ENCODE data around the gene TMX2. TPM values are rescaled to one million over a fixed set of nuclear protein-coding genes. Genes with fewer than 3 reads are reported as not detected.
A peak's percentile ranks its signal among the peaks of the same experiment; 100 is the strongest.

TMX2 gene
- total RNA-seq, 4 donors from 2014 or later: 85.3 to 127 (median 92.4) TPM

DNA sequence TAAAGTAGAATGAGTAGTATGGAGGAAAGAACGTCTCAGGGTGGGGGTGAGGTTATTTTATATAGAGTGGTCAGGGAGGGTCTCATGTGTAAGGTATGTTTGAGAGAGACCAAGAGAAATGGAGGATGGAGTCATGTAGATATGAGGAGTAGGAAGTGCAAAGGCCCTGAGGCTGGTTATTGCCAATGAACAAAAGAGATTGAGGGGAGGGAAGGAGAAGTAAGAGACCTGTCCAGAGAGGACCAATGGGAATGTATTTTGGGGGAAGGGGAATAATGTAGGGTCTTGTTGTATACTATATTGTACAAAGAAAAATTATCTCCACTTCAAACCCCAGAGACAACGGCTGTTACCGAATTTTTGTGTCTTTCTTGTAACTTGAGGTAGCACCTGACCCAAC lies 59.0 kb downstream of the TMX2 start:
- no peak overlapping the region for H3K4me3 ChIP-seq (replicated peaks in 1 of 3)
- H3K4me1 ChIP-seq: peaks cover 80% of the 10 kb centered on the region in 2 donors
- no peak for DNase-seq
- TF ChIP-seq, protein P1, sequence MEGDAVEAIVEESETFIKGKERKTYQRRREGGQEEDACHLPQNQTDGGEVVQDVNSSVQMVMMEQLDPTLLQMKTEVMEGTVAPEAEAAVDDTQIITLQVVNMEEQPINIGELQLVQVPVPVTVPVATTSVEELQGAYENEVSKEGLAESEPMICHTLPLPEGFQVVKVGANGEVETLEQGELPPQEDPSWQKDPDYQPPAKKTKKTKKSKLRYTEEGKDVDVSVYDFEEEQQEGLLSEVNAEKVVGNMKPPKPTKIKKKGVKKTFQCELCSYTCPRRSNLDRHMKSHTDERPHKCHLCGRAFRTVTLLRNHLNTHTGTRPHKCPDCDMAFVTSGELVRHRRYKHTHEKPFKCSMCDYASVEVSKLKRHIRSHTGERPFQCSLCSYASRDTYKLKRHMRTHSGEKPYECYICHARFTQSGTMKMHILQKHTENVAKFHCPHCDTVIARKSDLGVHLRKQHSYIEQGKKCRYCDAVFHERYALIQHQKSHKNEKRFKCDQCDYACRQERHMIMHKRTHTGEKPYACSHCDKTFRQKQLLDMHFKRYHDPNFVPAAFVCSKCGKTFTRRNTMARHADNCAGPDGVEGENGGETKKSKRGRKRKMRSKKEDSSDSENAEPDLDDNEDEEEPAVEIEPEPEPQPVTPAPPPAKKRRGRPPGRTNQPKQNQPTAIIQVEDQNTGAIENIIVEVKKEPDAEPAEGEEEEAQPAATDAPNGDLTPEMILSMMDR (IDR thresholded peaks at IDR 0.05): no peak
- TF ChIP-seq POLR2A (IDR thresholded peaks at IDR 0.05): no peak
- peak overlapping the region; percentile 7 to 99 (median 97) for H3K27ac ChIP-seq
- no peaks in the 10 kb centered on the region for H3K27me3 ChIP-seq
- H3K9me3 ChIP-seq: no peaks in the 10 kb centered on the region
- no peaks in the 10 kb centered on the region for H3K36me3 ChIP-seq
- WGBS, 2 donors: 92 to 94% methylated on average over 3 of the region's 3 CpGs
- intact Hi-C loops (cut with DNase I): no loop called here

DNA sequence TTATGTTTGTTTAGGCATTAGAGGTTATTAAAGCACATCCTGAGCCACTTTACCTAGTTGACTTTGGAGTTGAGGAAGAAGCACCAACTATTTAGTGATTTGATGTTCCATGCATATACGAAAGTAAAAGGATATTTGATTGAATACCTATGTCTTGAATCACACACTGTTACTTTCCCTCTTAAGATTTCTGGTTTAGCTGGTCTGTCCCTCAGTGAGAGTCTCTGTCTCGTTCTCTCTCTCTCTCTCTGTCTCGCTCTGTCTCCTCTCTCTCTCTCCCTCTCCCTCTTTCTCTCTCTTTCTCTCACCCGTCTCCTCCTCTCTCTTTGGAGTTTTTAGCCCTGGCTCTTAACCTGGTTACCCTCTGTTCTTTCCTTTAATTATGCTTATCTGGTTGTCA lies 60.2 kb downstream of the TMX2 start:
- Histone ChIP-seq H3K27ac (peak overlapping the region; percentile 97 to 99 (median 99)), H3K36me3 (no peaks in the 10 kb centered on the region), H3K4me3 (replicated peaks in 1 of 3) (no peak overlapping the region), H3K4me1 (peaks cover 86 to 88% of the 10 kb centered on the region in 2 donors), H3K27me3 (no peaks in the 10 kb centered on the region), H3K9me3 (no peaks in the 10 kb centered on the region)
- WGBS, 2 donors: 37 to 46% methylated on average over 4 of the region's 4 CpGs
- DNase-seq: no peak
- intact Hi-C loops (cut with DNase I): no loop called here
- no peak for TF ChIP-seq POLR2A (IDR thresholded peaks at IDR 0.05)
- TF ChIP-seq, protein P1 (IDR thresholded peaks at IDR 0.05): peak in 2 of 6 experiments; percentile 8 to 23

DNA sequence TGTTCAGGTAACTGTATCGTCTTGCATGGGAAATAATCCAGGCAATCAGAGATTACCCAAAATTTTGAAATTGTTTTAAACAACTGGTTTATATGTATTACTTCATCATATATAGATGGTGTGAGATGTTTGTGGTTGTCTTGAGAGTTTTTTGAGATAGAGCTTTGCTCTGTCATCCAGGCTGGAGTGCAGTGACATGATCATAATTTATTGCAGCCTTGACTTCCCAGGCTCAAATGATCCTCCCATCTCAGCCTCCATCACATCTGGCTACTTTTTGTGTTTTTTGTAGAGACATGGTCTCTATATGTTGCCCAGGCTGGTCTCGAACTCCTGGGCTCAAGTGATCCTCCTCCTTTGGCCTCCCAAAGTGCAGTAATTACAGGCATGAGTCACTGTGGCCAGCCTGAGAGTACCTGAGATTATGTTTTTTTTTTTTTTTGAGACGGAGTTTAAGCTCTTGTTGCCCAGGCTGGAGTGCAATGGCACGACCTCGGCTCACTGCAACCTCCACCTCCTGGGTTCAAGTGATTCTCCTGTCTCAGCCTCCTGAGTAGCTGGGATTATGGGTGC lies 60.7 kb downstream of the TMX2 start:
- Histone ChIP-seq H3K36me3 (no peaks in the 10 kb centered on the region), H3K27ac (peak overlapping the region; percentile 97 to 99 (median 99)), H3K4me3 (replicated peaks in 1 of 3) (no peak overlapping the region), H3K9me3 (no peaks in the 10 kb centered on the region), H3K4me1 (peaks cover 91 to 94% of the 10 kb centered on the region in 2 donors), H3K27me3 (no peaks in the 10 kb centered on the region)
- WGBS, 2 donors: 69 to 79% methylated on average over 5 of the region's 5 CpGs
- DNase-seq: no peak
- no peak for TF ChIP-seq POLR2A (IDR thresholded peaks at IDR 0.05)
- TF ChIP-seq, protein P1 (IDR thresholded peaks at IDR 0.05): no peak
- intact Hi-C loops (cut with DNase I): no loop called here

DNA sequence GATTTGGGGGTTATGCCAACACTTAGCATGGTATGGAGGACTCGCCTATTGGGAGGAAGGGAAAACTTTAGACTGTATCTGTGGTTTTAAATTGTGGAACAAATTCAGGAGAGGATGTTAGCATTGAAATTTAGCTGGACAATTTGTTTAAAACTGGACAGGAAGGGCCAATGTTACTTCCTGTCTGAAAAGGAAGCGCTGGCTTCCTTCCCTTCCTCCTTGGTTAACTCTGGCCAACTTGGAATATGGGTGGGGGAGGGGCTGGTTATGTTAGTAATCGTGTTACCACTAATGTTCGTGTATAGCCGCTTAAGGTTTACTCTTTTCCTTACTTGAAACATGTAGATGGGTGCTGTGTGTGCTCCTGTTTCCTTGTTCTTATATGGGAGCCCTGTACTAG lies 63.1 kb downstream of the TMX2 start:
- H3K9me3 ChIP-seq: no peaks in the 10 kb centered on the region
- DNase-seq: no peak
- H3K4me3 ChIP-seq (replicated peaks in 1 of 3): peak overlapping the region in 1 of 3 donors; percentile 16
- TF ChIP-seq, protein P1 (IDR thresholded peaks at IDR 0.05): no peak
- no peak for TF ChIP-seq POLR2A (IDR thresholded peaks at IDR 0.05)
- H3K27me3 ChIP-seq: no peaks in the 10 kb centered on the region
- WGBS, 2 donors: 28 to 31% methylated on average over 5 of the region's 5 CpGs
- intact Hi-C loops (cut with DNase I): no loop called here
- no peaks in the 10 kb centered on the region for H3K36me3 ChIP-seq
- H3K27ac ChIP-seq: peak overlapping the region; percentile 97 to 99 (median 99)
- H3K4me1 ChIP-seq: peaks cover 96 to 99% of the 10 kb centered on the region in 2 donors

DNA sequence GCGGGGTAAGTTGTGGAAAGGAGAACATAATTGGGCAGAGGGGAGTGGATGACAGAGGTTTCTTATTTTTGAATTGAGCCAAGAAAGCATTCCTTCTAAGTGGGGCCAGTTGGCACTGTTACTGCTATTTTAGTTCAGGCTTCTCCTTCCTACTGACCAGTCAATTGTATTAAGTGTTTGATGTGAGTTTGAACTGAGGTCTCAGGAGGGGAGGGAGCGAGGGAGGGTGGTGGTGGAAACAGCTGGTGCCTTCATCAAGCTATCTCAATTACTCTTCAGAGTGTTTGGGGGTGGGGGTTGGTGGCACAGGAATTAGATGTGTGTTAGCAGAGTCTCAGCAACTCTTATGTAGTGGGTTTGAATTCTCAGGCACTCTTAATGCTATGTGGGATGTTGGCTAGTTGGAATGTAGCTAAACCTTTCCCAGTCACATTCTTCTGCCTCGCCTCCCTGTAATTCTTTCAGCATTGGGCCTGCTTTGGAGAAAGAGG lies 63.7 kb downstream of the TMX2 start:
- 12 to 21% methylated on average over 3 of the region's 3 CpGs for WGBS, 2 donors
- TF ChIP-seq, protein P1 (IDR thresholded peaks at IDR 0.05): no peak
- peak in 1 of 2 donors; percentile 68 for TF ChIP-seq POLR2A (IDR thresholded peaks at IDR 0.05)
- peaks cover 97 to 99% of the 10 kb centered on the region in 2 donors for H3K4me1 ChIP-seq

More for the DNA sequence above, 63.7 kb downstream of the TMX2 start:
- no peaks in the 10 kb centered on the region for H3K9me3 ChIP-seq
- DNase-seq: peak; percentile 81 to 87
- H3K4me3 ChIP-seq (replicated peaks in 1 of 3): peak overlapping the region in 1 of 3 donors; percentile 16
- no peaks in the 10 kb centered on the region for H3K27me3 ChIP-seq
- intact Hi-C loops (cut with DNase I): no loop called here
- H3K36me3 ChIP-seq: no peaks in the 10 kb centered on the region
- H3K27ac ChIP-seq: peak overlapping the region; percentile 97 to 99 (median 99)
